HG03520 (cell line): Measurements from ENCODE around the gene MIPOL1.

Experiments used
- ATAC-seq: cut with Tn5 transposase; IDR thresholded peaks from one replicate; pipeline ENCODE4 v1.9.1; 2021; ENCODE audit warnings: mild to moderate bottlenecking, moderate library complexity; ENCODE audit not compliant: unreplicated experiment

The MIPOL1 gene

DNA sequence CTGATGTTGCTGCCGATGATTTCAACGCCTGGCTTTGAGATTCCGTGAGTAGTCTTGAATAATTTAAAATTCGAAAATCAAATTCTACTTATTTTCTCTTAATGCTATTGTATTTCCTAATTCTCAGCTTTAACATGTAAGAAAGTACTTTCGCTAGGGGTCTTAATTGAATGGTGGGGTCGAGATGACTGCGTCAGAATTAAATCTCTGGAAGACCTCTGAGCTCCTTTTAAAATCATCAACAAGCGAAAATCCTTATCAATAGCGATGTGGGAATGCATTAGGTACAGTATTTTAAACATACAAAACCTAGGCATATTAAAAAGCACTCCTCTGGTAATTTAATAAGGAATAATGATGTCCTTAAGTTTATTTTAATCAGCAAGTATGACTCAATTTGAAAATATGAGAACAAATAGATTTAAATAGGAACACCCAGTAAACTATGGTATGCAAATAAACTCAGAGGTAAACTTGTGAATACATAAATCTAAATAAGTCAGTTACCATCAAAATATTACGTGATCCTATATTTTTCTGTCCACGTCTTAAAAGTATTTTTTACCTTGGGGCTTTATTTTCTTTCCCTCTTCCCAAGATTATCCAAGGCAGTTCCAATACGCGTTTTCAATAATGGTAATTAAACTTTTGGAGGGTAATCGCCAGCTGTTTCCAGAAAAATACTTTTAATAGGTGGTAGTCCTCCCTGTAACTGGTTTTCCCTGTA lies 395.9 kb downstream of the MIPOL1 start:
- no peak for ATAC-seq

DNA sequence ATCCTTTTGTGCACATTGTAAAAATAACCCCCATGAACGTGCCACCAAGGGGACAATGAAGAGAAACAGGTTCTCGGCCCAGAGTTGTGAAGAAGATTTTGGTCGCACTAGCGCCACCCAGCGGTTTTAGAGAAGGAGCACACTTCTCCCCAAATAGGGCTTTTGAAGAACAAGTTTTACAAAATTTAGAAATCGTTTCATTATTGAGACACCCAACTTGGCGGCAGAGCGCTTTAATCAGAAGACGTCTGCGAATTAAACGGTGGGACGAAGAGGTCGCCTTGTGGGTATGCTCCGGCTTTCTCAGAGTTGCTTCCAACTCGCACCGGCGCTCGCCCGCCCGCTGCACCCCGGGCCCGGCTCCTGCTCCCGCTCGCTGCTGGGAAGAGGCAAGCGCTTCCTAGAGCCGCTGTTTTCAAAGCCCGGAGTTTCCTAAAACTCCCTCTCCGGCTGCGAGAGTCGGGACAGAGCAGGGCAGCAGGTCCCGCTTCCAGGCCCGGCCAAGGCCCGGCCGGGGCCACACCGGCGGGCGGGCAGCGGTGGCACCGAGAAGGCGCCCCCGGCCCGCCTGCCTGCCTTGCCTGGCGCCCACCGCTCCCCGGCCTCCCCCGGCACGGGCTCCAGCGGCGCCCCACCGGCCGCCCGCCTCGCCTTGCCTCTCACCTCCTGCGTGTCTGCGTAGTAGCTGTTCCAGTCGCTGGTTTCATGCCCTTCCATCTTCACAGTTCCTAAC lies 396.7 kb downstream of the MIPOL1 start:
- no peak for ATAC-seq

DNA sequence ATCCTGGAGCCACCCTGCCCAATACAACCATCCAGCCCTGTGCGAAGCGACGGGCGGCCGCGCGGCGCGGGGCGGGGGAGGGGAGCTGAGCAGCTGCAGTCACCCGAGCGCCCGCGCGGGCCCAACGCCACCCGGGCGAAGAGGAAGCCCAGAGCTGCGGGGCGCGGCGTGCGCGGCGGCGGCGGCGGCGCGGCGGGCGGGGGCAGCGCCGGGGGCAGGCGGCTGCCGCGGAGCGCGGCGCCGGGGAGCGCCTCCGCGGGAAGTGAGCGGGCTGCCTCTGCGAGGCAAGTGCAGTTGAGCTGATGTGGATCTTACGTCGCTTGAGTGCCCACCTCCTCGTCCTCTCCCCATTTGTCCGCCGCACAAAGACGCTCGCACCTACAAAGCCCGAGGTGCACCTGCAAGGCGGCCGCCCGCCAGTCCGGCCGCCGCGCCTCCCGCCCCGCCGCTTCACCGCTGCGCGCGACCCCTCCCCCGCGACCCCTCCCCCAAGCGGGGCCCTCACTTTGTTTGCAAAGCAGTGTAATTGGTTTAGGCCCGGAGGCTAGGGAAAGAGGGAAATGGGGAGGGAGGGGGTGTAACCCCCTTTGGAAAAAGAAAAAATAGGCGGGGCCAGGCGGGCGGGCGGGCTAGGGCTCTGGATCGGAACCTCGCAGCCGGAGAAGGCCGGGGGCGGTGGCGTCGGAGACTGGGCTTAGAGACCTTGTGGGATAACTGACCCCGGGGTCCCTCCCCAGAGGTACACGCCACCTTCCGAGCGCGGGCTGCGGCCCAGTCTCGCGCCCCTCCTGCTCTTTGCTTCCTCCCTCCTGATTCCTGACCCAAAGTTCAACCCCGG lies 397.5 kb downstream of the MIPOL1 start, which contains the start of the genes FOXA1 and TTC6:
TSS of gene FOXA1 (minus strand) at position 279 of the 838 bp plus-strand sequence. CDS start at position 2, 277 bp downstream.
TSS of gene TTC6 (plus strand) at position 659 of the 838 bp plus-strand sequence. CDS start 26,436 bp downstream, outside the sequence.
- no peak for ATAC-seq

DNA sequence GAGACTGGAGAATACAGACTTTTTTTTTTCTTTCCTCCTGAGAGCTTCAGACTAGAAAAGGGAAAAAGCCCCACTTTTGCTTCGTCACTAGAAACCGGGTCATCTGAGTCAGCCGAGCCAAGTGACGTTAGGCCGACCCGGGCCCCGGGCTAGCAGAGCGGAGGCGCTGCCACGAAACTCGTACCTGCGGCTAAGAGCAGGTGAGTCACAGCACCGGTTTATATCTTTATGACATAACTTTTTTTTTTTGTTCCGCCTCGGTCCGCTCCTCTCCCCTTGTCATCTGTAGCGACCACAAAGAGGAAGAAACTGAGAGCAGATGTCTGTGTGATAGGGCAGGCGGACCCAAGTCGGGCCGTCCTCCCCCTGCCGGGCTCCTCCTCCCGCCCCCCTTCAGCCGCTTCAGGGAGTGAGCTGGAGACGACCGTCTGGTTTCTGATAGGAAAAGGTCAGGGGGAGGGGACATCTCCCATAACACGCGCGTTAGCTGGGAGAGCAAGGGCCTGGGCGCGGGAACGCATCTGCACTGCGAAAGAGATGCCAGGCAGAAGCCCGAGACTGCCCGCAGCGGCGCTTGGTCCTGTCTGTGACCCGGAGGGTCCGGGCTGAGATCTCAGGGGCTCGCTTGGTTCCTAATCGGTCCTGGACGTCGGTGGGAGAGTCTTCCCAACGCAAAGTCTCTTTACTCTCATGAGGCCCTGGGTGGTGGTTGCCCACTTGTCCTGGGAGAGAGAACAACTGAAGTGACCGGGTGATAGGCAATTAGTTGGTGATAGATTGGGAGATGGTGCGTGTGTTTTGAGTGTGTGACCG lies 398.3 kb downstream of the MIPOL1 start:
- no peak for ATAC-seq

DNA sequence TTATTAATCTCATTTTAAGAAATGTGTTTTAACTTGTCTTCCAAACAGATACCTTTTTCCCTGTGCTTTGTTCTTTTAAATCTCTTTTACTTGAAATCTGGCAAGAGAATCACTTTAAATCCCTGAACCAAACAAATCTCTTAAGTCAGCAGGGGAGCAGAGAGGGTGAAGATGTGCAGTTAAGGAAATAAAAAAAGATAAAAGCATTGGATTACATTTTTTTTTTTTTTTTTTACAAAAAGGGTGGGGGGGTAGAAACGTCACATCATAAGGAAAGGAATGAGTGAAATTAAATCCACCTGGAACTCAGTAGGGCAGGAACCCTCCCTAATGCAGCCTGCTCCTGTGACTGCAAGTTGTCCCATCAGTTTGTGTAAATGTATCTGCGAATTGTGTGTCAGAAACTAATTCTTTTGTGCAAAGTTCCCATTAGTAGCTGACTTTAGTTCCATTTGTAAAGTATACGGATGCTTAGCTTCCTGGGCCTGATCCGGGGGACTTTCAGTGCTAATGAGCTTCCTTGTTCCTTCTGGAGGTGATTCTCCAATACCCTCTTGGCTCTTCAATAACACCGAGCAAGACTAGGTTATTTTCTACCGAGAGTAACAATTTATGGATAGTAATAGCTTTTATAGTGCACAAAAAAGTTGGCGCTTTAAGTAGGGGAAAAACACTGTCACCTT lies 399.2 kb downstream of the MIPOL1 start:
- ATAC-seq: no peak

DNA sequence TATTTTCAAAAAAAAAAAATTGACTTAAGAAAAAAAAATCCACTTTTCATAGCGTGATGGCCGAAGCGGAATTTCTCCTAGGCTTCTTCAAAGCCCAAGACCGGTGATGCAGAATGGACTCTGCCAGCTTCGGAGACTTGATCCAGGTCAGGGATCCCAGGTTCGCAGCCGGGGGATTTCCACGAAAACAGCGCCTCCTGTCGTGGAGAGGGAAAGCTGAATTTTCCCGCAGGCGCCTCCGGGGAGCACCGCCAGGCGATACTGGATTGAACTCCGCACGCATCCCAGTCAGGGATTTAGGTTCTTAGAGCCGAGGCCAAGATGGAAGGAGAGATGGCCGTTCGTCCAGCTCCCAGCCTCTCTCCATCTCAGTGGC lies 399.8 kb downstream of the MIPOL1 start:
- no peak for ATAC-seq

DNA sequence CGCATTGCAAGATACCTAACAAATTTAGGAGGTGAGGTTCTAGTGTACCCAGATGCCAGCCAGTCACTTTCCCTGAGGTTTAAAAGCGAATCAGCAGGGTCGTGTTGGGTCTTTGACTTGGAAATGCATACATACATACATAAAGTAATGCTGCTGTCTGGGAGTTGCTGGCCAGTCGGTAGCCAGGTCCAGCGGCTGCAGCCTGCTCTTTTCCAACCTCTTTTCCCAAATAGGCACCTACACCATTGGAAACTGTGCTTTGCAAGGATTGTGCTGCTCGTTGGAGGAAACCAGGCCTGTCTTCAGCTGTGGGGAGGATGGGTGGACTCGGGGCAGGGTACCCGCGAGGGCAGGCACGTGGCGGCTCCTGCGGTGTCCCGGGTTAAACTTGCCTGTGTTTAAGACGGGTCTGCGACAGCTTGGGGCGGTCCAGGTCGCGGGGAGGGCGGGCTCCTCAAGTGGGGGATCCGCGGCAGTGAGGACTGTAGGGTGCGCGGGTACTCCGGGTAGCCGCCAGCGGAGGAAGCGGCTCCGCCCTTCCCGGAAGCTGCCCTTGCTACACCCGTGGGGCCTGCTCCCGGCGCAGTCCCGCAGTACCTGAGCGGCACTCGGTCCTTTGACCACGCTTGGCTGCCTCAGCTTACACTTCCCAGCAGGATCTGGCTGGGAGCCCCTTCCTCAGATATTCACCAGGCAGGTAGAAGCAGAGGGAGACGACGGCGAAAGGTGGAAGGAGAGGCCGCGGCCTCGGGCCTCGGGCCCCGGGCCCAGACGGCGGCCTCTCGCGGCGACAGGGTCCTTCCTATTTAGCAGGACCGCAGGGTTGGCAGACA lies 400.4 kb downstream of the MIPOL1 start:
- ATAC-seq: no peak

DNA sequence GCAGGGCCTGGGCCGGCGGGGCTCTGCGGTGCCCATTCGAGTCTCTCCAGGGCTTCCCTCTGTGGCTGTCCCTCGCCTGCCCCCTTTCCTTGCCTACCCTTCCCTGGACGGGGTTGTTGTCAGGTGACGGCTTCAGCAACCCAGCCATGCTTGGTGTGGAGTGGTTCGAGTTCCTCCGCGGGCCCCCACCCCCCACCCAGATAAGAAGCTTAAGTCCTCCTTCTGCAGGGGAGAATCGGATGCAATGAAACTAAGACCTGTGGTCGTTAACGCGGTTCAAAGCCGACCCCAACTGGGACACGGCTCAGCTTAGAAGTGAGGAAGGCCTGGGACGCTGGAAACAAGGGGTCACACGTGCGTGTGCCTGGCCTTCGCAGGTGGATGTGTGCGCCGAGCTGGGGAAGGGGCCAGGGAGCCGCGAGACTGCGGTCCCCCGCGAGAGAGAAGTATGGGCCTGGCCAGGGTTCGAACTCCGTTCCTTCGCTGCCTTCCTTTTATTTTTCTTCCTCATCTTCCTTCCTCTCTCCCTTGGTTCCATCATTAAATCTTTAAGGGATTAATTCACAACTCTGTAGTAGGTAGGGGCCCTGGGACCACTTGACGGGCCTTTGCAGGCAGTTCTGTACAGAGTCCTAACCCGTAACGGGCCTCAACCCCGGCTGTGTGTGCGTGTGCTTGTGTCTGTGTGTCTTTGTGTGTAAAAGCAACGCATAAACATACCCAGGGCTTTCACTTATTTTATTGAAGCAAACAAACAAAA lies 401.2 kb downstream of the MIPOL1 start:
- ATAC-seq: no peak

DNA sequence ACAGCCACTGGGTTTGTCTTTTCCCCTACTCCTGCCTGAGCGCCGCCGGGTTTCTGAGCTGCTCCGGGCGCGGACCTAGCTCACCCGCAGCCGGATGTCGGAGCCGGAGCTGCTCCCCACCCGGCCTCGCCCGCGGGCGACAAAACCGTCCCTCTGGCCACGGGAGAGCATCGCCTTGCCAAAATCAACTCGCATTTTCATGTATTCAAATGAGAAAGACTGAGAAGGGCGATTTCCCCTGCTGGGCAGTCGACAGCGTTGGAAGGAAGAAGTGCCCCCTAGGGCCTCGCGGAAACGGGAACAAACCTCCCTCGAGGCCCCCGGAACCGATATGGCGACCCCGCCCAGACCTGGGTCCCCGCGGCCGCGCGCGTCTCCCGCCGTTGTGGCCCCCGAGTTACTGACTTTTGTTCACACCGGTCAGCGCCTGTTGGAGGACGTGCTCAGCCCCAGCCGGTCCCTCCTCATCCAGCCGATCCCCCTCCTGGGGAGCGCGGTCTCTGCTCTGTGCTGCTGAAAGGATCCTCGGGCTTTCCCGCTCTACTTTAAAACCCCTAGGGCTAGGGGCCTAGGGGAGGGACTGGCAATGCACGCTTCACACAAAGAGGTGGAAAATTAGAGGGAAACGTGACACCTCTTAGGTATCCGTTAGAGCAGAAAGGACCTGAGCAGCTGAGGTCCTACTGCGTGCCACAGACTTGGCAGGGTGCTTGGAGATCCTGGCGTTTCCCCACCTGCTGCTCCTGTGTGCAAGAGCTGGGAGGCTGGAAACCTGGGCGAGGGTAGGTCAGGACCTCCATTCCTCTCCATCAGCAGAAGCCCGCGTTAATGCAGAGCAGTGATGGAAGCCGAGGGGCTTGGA lies 402.0 kb downstream of the MIPOL1 start:
- no peak for ATAC-seq

DNA sequence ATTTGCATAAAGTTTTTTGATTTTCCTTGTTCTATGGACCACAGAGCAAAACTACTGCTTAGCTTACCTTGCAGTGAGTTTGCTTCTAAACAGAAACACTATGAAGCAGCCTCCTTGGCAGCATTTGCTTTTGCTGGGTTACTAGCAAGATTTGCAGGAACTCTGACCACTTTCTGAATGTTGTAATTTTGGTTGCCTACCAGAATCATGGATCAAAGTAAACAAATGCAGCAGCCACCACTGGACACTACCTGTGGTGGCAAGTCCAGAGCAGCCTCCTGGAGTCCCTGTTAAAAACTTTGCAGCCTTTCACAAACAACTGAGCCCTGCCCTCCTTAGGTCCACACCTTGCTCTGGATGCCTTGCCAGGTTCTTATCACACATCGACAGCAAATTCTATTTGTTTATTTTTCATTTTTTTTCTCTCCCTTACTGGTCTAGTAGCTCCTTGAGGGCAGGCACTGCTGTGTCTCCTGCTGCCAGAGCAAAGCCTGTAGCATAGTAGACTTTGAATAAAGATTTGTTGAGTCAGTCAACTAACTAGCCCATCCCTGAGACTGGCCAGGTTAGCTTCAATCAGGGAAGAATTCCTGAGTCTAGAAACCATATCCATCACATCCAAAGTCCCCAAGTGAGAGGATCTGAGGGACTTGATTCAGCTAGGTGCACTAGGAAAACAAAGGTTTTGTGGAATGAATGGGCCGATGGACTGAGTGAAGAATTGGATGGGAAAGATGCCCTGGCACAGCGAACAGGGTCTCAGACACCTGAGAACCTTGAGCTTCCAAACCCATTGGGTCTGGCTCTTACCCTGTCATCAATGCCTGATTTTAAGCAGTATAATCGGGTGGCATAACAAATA lies 403.4 kb downstream of the MIPOL1 start:
- no peak for ATAC-seq

DNA sequence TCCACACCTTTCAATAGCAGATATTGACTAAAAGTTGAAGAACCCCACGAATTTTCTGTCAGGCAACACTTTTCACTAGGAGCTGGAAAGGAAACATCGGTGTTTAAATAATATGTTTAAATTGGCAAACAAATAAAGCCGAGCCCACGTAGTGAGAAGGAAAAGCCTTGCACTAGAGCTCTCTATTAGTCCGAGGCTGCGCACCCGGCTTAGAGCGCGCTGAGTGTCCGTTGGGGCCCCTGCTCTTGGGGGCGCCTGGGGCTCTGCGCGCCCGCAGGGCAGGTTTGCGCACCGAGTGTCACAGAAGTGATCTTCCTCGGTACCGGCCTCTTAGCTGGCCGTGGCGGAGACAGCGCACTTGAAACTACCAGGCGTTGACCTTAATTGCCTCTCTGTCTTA lies 404.1 kb downstream of the MIPOL1 start:
- no peak for ATAC-seq
